CD4-positive, alpha-beta T cell (primary cell): ENCODE data around the gene TMEM94. TPM values are rescaled to one million over a fixed set of nuclear protein-coding genes. Genes with fewer than 3 reads are reported as not detected.
"Not testable (repeated sequence)": the region's sequence is repeated elsewhere in the genome, so short reads cannot be mapped to it uniquely, and the experiment has no call there.

Source experiments
- ATAC-seq: fragments of 200-7000 bp; cut with Tn5 transposase; one replicate; pipeline ENCODE4 v1.10.0; 2022; ENCODE audit warnings: mild to moderate bottlenecking; ENCODE audit not compliant: poor library complexity
- CTCF ChIA-PET: fragments of 350-600 bp; sonication (Branson Sonifier 250); formaldehyde crosslinking; loops from one replicate; lab custom pipeline; 2021; ENCODE audit warnings: antibody characterized with exemption, inconsistent platforms; lab: Charles Lee
- POLR2A ChIA-PET: fragments of 350-600 bp; sonication (Branson Sonifier 250); formaldehyde crosslinking; loops from one replicate; lab custom pipeline; 2021; ENCODE audit warnings: antibody characterized with exemption, inconsistent platforms; lab: Charles Lee
- DNase-seq, 14 experiments: peaks; one replicate each; pipeline ENCODE4 v3.0.0-alpha.2; 2013 to 2020; ENCODE audit warnings: mixed read lengths in 2 of 14
- H3K27ac ChIP-seq, 2 donors: one replicate each; pipeline versions ENCODE4 v1.5.1 to v1.7.0; 2013; ENCODE audit warnings: low read length in 2 of 2, low read depth in 1 of 2, mild to moderate bottlenecking in 1 of 2
- H3K27me3 ChIP-seq, 2 experiments: 1 replicate in 1 of 2; 2 replicates in 1 of 2; pipeline versions ENCODE4 v1.6.1 to v1.7.0; 2013; ENCODE audit warnings: low read length in 2 of 2, control low read depth in 1 of 2, mild to moderate bottlenecking in 1 of 2, moderate library complexity in 1 of 2; ENCODE audit not compliant: insufficient read depth in 2 of 2, control insufficient read depth in 1 of 2
- H3K36me3 ChIP-seq: one replicate; pipeline ENCODE4 v1.6.1; 2013; ENCODE audit warnings: low read length, control low read depth; ENCODE audit not compliant: insufficient read depth
- H3K4me1 ChIP-seq: one replicate; pipeline ENCODE4 v1.6.1; 2013; ENCODE audit warnings: low read length, control low read depth; ENCODE audit not compliant: insufficient read depth
- H3K4me3 ChIP-seq: one replicate; pipeline ENCODE4 v1.5.1; 2013; ENCODE audit warnings: mild to moderate bottlenecking, low read length, moderate library complexity
- H3K9me3 ChIP-seq, 2 experiments: 1 replicate in 1 of 2; 2 replicates in 1 of 2; pipeline versions ENCODE4 v1.6.1 to v1.7.0; 2013; ENCODE audit warnings: low read length in 2 of 2, mild to moderate bottlenecking in 2 of 2, control low read depth in 1 of 2, moderate library complexity in 1 of 2; ENCODE audit not compliant: control insufficient read depth in 1 of 2, insufficient read depth in 1 of 2
- H3K27ac Mint-ChIP-seq: one replicate; pipeline ENCODE4 v1.8.0; 2020; ENCODE audit warnings: mixed read lengths
- H3K27me3 Mint-ChIP-seq: one replicate; pipeline ENCODE4 v1.8.0; 2021; ENCODE audit warnings: mixed read lengths
- H3K36me3 Mint-ChIP-seq: one replicate; pipeline ENCODE4 v1.8.0; 2021; ENCODE audit warnings: low read depth, mixed read lengths
- H3K4me1 Mint-ChIP-seq: one replicate; pipeline ENCODE4 v1.8.0; 2021; ENCODE audit warnings: low read depth, mixed read lengths
- H3K4me3 Mint-ChIP-seq: one replicate; pipeline ENCODE4 v1.8.0; 2020; ENCODE audit warnings: mild to moderate bottlenecking, mixed read lengths
- H3K9me3 Mint-ChIP-seq: one replicate; pipeline ENCODE4 v1.8.0; 2020; ENCODE audit warnings: mixed read lengths
- intact Hi-C, 2 experiments: fragments of 100-400 bp; cut with DNase I in 1 of 2; cut with micrococcal nuclease in 1 of 2; formaldehyde crosslinking; loops; one replicate each; pipeline versions ENCODE4 v1.15.1 to v1.9.0; 2023 to 2025; cut with DNase I, micrococcal nuclease
- total RNA-seq, 174 experiments: library from RNA in 2 of 174; stranded (reverse) in 2 of 174; gene quantifications; one replicate each; pipeline ENCODE4 v1.2.3 and lab custom pipeline; 2021 to 2026
- TF ChIP-seq, protein P1 (sequence below): fragments of 200-600 bp; IDR thresholded peaks from one replicate; pipeline ENCODE4 v1.8.0; 2022; ENCODE audit warnings: antibody characterized with exemption, mild to moderate bottlenecking

TMEM94 gene
- total RNA-seq, 2 experiments from 2014 or later: 52.8 to 57.3 TPM

DNA sequence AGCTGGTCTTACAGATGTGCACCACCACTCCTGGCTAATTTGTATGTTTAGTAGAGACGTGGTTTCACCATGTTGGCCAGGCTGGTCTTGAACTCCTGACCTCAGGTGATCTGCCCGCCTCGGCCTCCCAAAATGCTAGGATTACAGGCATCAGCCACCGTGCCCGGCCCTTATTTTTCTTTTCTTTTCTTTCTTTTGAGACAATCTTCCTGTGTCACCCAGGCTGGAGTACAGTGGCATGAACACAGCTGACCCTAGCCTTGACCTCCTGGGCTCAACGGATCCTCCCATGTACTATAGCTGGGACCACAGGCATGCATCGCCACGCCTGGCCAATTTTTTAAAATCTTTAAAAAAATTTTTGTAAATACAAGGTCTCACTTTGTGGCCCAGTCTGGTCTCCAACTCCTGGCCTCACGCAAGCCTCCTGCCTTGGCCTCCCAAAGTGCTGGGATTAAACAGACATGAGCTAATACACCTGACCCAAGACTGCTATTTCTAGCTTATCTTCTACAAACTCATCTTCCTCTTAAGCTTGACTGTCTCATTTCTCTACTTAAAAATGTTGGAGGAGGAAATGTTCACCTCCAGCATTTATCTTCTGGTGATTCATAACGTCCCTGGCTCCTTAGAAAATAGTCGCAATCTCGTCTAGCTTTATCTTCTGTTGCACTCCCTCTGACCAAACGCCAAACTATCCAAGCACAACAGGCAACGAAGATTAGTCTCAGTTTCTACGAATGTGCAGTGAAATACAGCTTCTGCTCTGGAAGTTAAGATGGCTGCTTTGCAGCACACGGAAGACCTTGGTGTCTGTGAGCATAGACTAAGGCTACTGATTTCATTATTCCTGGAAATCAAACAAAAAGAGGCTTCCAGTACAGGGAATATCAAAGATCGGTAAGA lies 8.2 kb upstream of the TMEM94 start:
- Histone ChIP-seq H3K9me3 (no peaks in the 10 kb centered on the region), H3K36me3 (no peaks in the 10 kb centered on the region), H3K4me3 (no peak overlapping the region), H3K4me1 (no peaks in the 10 kb centered on the region), H3K27me3 (no peaks in the 10 kb centered on the region), H3K27ac (no peak overlapping the region)
- ChIA-PET POLR2A (interaction anchor here (1.0 kb wide), 1 partner anchor 8 kb away, joined by 3 read pairs; the partner anchor contains the start of gene TMEM94), CTCF (no interaction called here)
- H3K27ac Mint-ChIP-seq: no peak overlapping the region
- no peak overlapping the region for H3K4me3 Mint-ChIP-seq
- no peaks in the 10 kb centered on the region for H3K9me3 Mint-ChIP-seq
- H3K27me3 Mint-ChIP-seq: no peaks in the 10 kb centered on the region
- no peaks in the 10 kb centered on the region for H3K4me1 Mint-ChIP-seq
- no peak for DNase-seq
- TF ChIP-seq, protein P1, sequence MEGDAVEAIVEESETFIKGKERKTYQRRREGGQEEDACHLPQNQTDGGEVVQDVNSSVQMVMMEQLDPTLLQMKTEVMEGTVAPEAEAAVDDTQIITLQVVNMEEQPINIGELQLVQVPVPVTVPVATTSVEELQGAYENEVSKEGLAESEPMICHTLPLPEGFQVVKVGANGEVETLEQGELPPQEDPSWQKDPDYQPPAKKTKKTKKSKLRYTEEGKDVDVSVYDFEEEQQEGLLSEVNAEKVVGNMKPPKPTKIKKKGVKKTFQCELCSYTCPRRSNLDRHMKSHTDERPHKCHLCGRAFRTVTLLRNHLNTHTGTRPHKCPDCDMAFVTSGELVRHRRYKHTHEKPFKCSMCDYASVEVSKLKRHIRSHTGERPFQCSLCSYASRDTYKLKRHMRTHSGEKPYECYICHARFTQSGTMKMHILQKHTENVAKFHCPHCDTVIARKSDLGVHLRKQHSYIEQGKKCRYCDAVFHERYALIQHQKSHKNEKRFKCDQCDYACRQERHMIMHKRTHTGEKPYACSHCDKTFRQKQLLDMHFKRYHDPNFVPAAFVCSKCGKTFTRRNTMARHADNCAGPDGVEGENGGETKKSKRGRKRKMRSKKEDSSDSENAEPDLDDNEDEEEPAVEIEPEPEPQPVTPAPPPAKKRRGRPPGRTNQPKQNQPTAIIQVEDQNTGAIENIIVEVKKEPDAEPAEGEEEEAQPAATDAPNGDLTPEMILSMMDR: no peak
- intact Hi-C loops: no loop called here
- H3K36me3 Mint-ChIP-seq: no peaks in the 10 kb centered on the region
- ATAC-seq: no peak

DNA sequence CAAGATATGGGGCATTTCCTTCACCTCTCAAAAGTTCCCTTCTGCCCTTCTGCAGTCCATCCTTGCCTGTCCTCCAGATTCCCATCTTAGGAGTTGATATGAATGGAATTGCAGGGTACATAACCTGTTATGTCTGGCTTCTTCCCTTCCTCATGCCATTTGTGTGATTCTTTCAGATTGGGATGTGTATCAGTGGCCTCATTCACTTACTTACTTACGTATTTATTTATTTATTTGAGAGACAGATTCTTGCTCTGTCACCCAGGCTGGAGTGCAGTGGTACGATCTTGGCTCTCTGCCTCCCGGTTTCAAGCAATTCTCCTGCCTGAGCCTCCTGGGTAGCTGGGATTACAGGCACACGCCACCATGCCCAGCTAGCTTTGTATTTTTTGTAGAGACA lies 6.2 kb upstream of the TMEM94 start:
- Histone ChIP-seq H3K36me3 (no peaks in the 10 kb centered on the region), H3K27me3 (no peaks in the 10 kb centered on the region), H3K4me1 (no peaks in the 10 kb centered on the region), H3K4me3 (no peak overlapping the region), H3K9me3 (no peaks in the 10 kb centered on the region), H3K27ac (no peak overlapping the region)
- ATAC-seq (no peak), DNase-seq (no peak)
- Mint-ChIP-seq H3K4me3 (no peak overlapping the region), H3K27ac (no peak overlapping the region), H3K27me3 (no peaks in the 10 kb centered on the region), H3K9me3 (no peaks in the 10 kb centered on the region), H3K4me1 (no peaks in the 10 kb centered on the region), H3K36me3 (no peaks in the 10 kb centered on the region)
- intact Hi-C loops: no loop called here
- ChIA-PET POLR2A (no interaction called here), CTCF (no interaction called here)
- TF ChIP-seq, protein P1: no peak

DNA sequence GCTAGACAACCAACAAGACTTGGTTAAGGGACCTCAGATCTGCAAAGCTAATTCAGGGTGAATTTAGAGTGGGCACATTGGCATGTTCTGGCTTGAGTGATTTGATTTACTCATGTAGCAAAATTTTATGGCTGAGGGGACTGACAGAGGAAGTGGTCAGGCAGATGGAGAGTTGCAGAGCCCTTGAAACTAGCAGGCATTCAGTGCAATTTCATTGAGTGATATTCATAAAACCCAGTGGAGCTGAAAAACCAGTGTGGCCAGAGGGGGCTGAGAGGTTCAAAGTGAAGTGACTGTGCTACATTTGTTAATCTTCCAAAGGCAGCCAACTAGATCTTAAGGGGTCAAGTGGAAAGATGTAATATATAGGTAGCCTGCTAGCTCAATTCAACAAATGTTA lies 2.2 kb upstream of the TMEM94 start:
- Mint-ChIP-seq H3K27ac (no peak overlapping the region), H3K4me1 (peaks cover 22% of the 10 kb centered on the region), H3K9me3 (no peaks in the 10 kb centered on the region), H3K4me3 (peak overlapping the region; percentile 62), H3K27me3 (no peaks in the 10 kb centered on the region), H3K36me3 (peaks cover 11% of the 10 kb centered on the region)
- ATAC-seq (no peak), DNase-seq (no peak)
- TF ChIP-seq, protein P1: no peak
- ChIA-PET POLR2A (interaction anchor here (1.1 kb wide), 1 partner anchor 165 kb away, joined by 3 read pairs; the partner anchor contains the start of gene SLC25A19), CTCF (interaction anchor here (0.6 kb wide), 1 partner anchor 135 kb away, joined by 3 read pairs; no protein-coding TSS in a partner anchor)
- Histone ChIP-seq H3K27ac (no peak overlapping the region), H3K36me3 (no peaks in the 10 kb centered on the region), H3K4me3 (no peak overlapping the region), H3K9me3 (no peaks in the 10 kb centered on the region), H3K4me1 (peaks cover 17% of the 10 kb centered on the region), H3K27me3 (no peaks in the 10 kb centered on the region)
- intact Hi-C loops: no loop called here

GRCh38 chr17:75454672-75455071 lies 1.8 kb upstream of the TMEM94 start:
- CTCF ChIA-PET: interaction anchor here (0.5 to 1.5 kb wide), 3 partner anchors 17 to 136 kb away, joined by 3 read pairs; partner anchors contain the start of gene TSEN54
- H3K27me3 ChIP-seq, H3K9me3 ChIP-seq, H3K27ac Mint-ChIP-seq, H3K36me3 ChIP-seq, H3K27me3 Mint-ChIP-seq, H3K9me3 Mint-ChIP-seq, DNase-seq, H3K27ac ChIP-seq, ATAC-seq, H3K4me3 ChIP-seq: not testable (repeated sequence)
- H3K4me3 Mint-ChIP-seq: peak overlapping the region; percentile 62
- peaks cover 11% of the 10 kb centered on the region for H3K36me3 Mint-ChIP-seq
- H3K4me1 Mint-ChIP-seq: peaks cover 22% of the 10 kb centered on the region
- intact Hi-C loops: loop anchor here in 1 of 2 experiments (5.0 kb wide), 2 partner anchors 167 to 328 kb away; partner anchors contain the start of genes SLC25A19 and UNK
- POLR2A ChIA-PET: interaction anchor here (1.1 kb wide), 1 partner anchor 166 kb away, joined by 3 read pairs; the partner anchor contains the start of gene SLC25A19
- H3K4me1 ChIP-seq: peaks cover 17% of the 10 kb centered on the region
